HG03135 (cell line): Measurements from ENCODE around the gene ITGB1BP1.
"Not testable (repeated sequence)": the region's sequence is repeated elsewhere in the genome, so short reads cannot be mapped to it uniquely, and the experiment has no call there.

Source experiments
- ATAC-seq: cut with Tn5 transposase; IDR thresholded peaks from one replicate; pipeline ENCODE4 v1.9.1; 2021; ENCODE audit warnings: mild to moderate bottlenecking, moderate library complexity; ENCODE audit not compliant: unreplicated experiment

ITGB1BP1 gene

GRCh38 chr2:9401646-9402371 lies 21.5 kb downstream of the ITGB1BP1 start:
- no peak for ATAC-seq

DNA sequence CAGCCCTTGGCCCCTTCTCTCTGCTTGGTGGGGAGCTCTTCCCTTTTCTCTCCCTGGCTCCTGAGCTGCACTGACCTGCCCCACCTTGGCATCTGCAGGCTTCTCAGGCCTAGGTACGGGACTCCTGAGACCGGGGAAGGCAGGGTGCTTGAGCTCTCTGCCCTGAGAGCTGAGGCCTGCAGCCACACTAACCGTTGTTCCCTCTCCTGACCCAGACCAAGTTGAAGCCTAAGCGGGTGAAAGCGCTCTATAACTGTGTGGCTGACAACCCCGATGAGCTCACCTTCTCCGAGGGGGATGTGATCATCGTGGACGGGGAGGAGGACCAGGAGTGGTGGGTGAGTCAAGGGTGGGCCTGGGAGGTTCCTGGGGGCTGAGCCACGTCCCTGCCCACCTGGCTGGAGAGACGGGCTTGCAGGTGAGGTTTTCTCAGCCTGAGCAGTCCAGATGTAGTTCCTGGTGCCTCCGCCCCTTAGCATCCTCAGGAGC lies 22.2 kb downstream of the ITGB1BP1 start:
- no peak for ATAC-seq

DNA sequence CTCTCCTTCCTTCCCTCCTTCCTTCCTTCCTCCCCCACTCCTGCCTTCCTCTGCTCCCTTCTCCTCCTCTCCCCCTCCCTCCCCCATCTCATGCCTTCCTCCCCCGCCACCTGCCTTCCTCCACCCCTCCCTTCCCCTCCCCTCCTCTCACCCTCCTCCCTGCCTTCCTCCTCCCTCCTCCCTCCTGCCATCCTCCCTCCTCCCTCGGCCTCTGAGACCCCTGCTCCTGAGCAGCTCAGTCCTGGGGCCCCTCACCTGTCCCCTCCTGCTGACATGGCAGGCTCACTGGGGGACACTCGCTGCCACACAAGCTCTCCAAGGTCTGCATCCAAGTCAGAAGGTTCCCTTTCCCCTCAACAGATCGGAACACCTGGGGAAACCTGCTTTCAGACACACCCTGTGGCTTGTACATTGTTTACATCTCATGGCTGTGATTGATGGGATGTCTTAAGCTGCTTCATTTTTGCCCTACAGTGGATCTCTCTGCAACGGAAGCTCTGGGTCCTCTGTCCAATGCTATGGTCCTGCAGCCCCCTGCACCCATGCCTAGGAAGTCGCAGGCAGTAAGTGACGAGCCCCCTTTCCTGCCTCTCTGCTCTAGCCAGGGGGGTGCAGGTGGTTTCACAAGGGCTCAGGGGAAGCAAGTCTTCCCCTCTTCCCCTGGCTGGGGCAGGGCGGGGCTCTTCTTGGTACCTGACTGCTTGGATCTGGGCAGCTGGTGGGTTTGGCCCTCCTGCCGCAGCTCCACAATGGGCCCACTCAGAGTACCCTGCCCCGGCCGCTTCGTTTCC lies 22.9 kb downstream of the ITGB1BP1 start:
- no peak for ATAC-seq

DNA sequence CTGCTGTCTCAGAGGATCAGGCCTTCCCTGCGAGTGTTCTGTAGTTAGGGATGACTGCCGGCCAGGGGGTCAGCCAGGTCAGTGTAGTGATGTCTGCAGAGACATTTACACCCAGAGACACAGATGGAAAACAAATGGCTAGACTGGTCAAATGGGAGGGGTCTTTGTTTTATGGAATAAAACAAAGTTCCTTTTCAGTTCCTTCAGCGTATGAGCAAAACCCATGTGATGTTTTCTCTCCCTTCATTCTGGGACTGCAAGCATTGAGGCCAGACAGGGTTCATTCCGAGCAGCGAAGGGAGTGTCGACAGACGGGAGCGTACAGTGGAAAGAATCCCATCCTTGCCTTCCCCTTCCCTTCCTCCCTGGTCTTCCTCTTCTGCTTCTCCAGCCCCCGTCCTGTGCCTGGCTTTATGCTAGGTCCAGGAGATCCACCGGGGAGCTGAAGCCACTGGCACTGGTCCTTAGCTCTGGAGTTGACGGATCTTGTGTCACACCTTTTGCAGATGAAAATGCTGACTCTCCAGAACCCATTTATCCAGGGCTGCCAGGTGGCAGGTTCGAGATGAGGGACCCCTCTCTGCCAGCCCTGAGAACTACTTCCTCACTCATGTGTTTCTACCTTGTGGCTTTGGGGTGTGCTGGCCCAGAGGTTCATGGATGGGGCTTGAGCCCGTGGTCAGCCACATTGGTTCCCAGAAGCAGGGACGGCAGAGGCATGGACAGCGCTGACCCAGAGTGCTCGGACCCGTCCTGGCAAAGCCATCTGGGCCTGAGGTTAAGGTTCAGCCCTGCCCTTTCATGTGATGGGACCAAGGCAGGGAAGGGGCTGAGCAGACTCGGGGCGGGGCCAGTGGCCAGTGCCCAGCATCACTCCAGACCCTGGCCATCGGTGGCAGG lies 24.2 kb downstream of the ITGB1BP1 start:
- ATAC-seq: no peak

- ATAC-seq: not testable (repeated sequence)
These were observed 25.1 kb downstream of the ITGB1BP1 start for GRCh38 chr2:9398251-9398650.

DNA sequence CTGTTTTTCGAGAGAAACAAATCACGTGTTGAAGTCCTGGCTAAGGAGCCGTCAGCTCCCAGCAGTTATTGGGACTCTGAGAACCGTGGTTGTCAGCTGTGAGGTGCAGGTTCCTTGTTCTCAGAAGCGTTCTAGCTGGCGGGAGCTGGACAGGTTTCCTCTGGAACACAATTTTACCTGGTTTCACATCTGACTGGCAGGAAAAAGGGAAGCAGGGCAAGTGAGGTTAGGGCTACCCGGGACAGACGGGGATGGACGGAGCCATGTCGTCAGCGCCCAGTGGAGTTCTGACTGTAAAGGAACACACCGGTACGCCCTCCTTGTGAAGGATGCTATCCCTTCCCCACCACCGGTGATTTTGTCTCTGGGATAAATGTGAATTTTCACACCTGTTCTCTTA lies 26.1 kb downstream of the ITGB1BP1 start:
- no peak for ATAC-seq

DNA sequence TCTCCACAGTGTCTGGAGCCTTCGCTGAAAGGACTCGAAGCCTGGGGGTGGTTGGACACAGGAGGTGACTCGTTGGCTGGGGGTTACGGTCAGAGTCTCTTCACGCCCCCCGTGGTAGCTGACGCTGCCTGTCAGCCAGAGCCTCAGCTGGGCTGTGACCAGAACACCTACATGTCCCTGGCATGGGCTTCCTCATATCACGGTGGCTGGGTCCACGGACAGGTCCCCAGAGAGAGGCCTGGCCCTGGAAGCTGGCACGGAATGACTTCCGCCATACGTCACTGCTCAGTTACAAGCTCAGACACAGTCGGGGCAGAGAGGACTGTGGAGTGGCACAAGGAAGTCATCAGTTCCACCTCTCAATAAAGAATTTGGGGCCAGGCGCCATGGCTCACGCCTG lies 28.5 kb downstream of the ITGB1BP1 start:
- no peak for ATAC-seq

- no peak for ATAC-seq
These were observed 30.2 kb downstream of the ITGB1BP1 start for GRCh38 chr2:9392898-9393765.

DNA sequence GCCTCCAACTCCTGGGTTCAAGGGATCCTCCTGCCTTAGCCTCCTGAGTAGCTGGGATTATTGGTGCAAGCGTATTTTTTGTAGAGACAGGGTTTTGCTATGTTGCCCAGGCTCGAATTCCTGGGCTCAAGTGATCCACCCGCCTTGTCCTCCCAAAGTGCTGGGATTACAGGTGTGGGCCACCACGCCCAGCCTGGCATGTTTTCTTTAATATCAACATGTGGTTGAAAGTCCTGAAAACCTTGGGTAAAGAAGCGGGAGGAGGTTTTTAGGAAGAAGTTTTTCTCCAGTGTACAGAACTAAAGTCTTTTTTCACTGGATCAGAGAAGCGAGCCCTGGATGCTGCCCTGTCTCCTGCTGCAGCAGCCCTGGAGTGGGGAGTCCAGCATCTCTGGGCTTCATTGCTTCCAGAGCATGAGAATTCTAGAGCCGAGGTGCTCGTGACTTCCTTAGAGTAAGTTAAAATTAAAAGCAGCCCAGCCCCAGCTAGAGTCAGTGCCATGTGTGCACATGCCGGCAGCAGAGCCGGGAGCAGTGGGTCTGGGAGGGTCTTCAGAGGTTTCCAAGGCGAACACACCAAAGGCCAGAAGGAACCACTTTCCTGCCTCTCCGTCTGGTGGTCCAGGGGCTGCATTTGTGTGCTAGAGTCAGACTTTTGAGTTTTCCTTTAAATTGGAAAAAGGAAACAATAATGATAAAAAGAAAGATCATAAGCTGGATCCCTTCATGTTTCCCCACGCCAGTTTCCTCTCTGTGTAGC lies 31.2 kb downstream of the ITGB1BP1 start:
- no peak for ATAC-seq

- no peak for ATAC-seq
These were observed 32.3 kb downstream of the ITGB1BP1 start for GRCh38 chr2:9390991-9391390.

DNA sequence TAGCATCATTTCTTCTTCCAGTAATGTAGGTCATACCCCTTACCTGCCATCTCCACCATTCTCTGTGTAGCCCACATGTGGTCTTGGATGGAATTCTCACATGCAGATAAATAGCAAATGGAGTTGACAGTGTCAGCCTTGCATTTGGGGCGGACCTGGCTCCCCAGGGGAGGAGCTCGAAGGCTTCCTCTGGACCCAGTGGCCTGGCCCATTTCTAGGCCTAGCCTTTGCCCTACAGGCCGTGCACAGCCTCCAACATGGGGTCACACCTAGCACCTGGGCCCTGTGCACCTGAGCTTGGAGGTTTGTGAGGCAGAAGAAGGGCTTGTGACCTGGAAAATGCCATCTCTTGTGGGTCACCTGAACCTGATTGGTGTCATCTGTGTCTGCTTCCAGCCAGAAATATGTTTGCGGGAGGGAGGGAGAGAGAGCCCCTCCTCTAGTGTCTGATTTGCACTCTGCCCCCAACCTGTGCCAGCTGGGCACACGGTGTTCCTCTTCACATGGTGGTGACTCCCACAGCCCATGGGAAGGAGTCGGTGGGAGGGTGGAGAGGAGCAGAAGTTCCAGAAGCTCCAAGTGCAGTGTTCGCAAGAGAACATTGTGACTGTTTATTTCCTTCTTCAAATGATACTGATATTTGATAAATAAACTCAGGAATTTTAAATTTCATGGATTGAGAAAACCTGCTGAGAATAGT lies 33.0 kb downstream of the ITGB1BP1 start:
- ATAC-seq: no peak

DNA sequence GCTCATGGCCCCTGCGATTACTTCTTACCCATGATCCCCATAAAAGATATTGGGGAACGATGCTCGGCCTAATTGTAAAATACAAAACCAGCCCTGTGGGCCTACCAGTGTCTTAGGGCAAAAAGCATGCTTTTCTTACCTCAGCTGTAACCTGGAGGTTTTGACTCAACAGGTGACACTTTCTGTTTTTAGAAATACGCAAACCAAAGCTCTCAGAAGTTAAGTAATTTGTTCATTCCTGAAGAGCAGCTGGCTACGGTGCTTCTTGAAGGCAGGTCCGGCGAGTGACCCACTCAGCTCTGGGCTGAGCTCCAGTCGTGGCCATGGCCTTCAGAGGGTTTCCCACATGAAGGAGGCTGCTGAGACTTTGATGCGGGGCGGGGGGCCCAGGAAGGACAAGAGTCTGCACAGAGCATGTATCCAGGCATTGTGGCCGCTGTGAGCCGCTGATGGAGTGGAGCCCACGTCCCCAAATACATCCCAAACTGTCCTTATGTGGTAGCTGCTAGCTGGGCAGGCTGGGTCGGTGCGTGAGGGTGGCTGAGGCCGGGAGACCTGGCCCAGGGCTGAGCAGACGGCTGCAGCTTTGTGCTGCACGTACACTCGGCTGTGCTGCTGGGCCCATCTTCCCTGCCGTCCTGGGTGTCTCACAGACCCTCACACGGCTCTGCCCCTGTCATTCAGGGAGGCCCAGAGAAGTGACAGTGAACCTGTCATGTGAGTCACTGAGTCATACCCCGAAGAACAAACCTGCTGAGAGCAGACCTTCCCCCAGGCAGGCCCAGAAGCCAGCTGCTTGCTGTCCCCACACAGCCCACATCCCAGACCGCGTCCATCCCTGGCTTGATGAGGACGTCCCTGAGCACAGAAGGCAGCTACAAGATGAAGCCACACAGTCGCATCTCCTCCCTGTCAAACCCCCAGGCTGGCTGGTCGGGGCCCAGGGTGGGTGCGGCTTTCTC lies 34.1 kb downstream of the ITGB1BP1 start:
- ATAC-seq: no peak

GRCh38 chr2:9388199-9388681 lies 35.1 kb downstream of the ITGB1BP1 start:
- ATAC-seq: no peak

DNA sequence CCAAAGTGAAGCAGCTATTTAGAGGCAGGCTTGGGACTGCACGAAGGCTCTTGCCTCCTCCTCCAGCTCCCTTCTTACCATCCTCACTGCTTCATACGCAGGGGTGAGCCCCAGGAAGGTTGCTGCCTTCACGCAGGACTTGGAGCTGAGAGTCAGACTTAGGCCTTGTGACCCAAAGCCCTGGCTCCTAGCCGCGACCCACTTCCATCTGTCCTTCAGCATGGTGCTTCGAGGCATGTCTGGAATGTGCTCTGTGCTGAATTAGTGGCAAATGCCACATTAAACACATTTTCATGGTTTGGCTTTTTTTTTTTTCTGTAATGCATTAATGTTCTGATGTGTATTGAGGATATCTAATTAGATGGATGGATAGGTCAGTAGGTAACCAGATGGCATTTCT lies 37.5 kb downstream of the ITGB1BP1 start:
- no peak for ATAC-seq

DNA sequence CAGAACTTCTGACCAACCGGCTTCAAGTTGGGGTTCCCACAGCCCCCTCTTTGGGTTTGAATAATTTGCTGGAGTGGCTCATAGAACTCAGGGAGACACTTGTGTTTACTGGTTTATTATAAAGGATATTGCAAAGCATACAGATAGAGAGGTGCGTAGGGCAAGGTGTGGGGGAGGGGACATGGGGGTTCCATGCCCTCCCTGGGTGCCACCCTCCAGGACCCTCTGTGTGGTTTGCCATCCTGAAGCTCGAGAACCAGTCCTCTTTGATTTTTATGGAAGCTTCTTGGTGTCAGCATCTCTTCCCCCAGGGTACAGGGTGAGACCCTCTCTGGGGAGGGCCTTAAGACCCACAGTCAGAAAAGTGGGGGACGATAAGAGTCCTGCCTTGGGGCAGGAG lies 38.8 kb downstream of the ITGB1BP1 start:
- no peak for ATAC-seq

DNA sequence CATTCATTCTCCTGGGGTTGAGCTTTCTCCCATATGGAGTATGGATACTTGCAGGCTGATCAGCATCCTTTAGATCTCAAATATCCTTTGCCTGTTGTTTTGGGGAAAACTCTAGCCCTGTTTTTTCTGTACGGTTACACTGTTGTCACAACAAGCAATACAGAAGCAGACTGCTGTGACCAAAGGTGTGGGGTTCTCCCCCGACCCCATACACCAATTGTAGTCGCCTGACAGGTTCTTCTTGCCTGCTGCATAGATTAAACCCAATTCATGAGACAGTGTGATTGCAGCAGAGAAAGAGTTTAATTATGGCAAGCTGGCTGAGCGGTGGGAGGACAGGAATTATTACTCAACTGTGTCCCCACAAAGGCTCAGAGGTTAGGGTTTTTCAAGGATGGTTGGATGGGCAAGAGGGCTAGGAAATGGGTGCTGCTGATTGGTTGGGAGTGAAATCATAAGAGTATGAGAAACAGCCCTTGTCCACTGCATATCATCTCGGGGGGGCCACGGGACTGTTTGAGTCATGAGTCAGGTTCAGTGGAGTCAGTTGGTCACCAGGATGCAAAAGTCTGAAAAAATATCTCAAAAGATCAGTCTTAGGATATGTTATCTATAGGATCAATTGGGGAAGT lies 40.6 kb downstream of the ITGB1BP1 start:
- no peak for ATAC-seq
